ENCODE data around the gene MYO1A.
"Not testable (repeated sequence)": the region's sequence is repeated elsewhere in the genome, so short reads cannot be mapped to it uniquely, and the experiment has no call there.

Gene MYO1A

GRCh38 chr12:57078519-57079404, 28.8 kb upstream of the MYO1A start, which contains the start of gene NEMP1:
NEMP1 (minus strand) TSS chr12:57078791; CDS start chr12:57078745, 46 bp downstream.
- DNase-seq = peak; percentile 98
- H3K36me3 ChIP-seq = no peaks in the 10 kb centered on the region
- H3K4me1 ChIP-seq = no peaks in the 10 kb centered on the region
- H3K9me3 ChIP-seq = no peaks in the 10 kb centered on the region
- no peaks in the 10 kb centered on the region for H3K27me3 ChIP-seq
- H3K4me3 ChIP-seq (ENCODE audit: low read depth, low read length) = peak within 1 kb of the TSS; percentile 90
- TF ChIP-seq, protein P1, sequence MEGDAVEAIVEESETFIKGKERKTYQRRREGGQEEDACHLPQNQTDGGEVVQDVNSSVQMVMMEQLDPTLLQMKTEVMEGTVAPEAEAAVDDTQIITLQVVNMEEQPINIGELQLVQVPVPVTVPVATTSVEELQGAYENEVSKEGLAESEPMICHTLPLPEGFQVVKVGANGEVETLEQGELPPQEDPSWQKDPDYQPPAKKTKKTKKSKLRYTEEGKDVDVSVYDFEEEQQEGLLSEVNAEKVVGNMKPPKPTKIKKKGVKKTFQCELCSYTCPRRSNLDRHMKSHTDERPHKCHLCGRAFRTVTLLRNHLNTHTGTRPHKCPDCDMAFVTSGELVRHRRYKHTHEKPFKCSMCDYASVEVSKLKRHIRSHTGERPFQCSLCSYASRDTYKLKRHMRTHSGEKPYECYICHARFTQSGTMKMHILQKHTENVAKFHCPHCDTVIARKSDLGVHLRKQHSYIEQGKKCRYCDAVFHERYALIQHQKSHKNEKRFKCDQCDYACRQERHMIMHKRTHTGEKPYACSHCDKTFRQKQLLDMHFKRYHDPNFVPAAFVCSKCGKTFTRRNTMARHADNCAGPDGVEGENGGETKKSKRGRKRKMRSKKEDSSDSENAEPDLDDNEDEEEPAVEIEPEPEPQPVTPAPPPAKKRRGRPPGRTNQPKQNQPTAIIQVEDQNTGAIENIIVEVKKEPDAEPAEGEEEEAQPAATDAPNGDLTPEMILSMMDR (IDR thresholded peaks at IDR 0.05; ENCODE audit: low read depth, low read length) = no peak

- H3K4me1 ChIP-seq; DNase-seq; H3K4me3 ChIP-seq (ENCODE audit: low read depth, low read length); H3K9me3 ChIP-seq; H3K27me3 ChIP-seq: not testable (repeated sequence)
- H3K36me3 ChIP-seq = peaks cover 20% of the 10 kb centered on the region
These were observed 23.9 kb upstream of the MYO1A start for GRCh38 chr12:57073566-57074450.

- Histone ChIP-seq H3K9me3 (no peaks in the 10 kb centered on the region), H3K4me1 (no peaks in the 10 kb centered on the region), H3K4me3 (ENCODE audit: low read depth, low read length) (no peak overlapping the region), H3K36me3 (peaks cover 28% of the 10 kb centered on the region), H3K27me3 (no peaks in the 10 kb centered on the region)
- TF ChIP-seq, protein P1 (IDR thresholded peaks at IDR 0.05; ENCODE audit: low read depth, low read length) = no peak
- no peak for DNase-seq
These were observed 22.7 kb upstream of the MYO1A start for GRCh38 chr12:57072661-57073060.

DNA sequence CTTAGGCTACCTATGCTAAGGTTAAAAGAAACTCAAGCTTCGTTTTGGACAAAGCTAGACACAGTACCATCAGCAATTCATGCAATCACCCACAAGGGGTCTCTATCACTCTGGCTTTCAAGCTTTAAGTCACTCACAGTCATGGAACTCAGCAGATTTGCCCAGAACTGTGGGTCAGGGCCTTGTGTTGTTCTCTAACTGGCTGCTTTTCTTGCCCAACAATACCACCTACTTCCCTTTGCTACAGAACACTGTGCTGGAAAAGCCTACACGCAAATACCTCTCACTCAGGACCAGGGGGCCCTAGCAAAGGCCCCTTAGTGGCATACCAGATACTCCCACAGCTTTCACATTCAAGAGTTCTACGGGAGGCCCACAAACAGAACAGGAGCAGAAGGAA, 19.6 kb upstream of the MYO1A start:
- Histone ChIP-seq H3K36me3 (peaks cover 34% of the 10 kb centered on the region), H3K4me1 (no peaks in the 10 kb centered on the region), H3K9me3 (no peaks in the 10 kb centered on the region), H3K27me3 (no peaks in the 10 kb centered on the region), H3K4me3 (ENCODE audit: low read depth, low read length) (no peak overlapping the region)
- peak; percentile 63 for DNase-seq
- TF ChIP-seq, protein P1 (IDR thresholded peaks at IDR 0.05; ENCODE audit: low read depth, low read length) = peak; percentile 97

DNA sequence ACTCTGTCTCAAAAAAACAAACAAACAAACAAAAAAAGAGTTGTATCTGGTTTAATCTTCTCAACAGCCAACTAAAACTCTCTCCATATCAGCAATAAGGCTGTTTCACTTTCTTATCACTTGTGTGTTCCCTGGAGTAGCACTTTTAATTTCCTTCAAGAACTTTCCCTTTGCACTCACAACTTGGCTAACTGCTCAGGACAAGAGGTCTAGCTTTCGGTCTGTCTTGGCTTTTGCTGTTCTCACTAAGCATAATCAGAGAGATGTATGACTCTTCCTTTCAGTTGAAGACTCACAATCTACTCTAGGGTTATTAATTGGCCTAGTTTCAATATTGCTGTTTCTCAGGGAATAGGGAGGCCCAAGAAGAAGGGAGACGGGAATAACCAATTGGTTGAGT, 16.3 kb upstream of the MYO1A start:
- H3K36me3 ChIP-seq = peaks cover 44% of the 10 kb centered on the region
- no peaks in the 10 kb centered on the region for H3K4me1 ChIP-seq
- TF ChIP-seq, protein P1 (IDR thresholded peaks at IDR 0.05; ENCODE audit: low read depth, low read length) = no peak

DNA sequence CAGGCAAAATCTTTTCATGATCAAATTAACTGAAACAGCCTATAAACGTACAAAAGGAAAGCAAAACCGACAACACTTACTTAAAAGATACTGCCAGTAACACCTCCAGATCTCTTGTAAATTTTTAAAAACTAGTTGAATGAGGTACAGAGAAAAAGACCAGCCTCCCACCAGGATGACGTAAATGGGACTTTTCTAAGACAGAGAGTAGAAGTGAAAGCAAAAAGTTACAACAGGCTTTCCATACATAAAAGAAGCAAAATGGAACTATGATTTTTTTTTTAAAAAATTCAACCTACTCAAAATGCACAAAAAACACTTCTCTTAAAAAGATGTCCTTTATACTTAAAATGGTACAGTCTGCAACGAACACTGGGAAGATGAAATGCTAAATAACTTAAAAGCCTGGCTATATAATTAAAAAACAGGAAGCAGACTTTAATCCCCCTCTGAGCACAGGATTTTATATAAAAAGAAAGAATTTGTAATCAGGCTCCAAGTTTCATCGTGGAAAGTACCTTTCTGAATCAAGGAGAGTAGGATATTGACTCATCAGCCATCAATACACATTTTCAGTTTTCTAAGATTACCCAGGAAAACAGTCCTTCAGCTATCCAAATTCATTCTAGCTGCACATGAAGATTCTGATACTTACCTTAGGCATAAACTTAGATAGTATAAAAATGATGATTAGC, 14.2 kb upstream of the MYO1A start:
- Histone ChIP-seq H3K4me3 (ENCODE audit: low read depth, low read length) (no peak overlapping the region), H3K36me3 (peaks cover 47% of the 10 kb centered on the region)
- TF ChIP-seq, protein P1 (IDR thresholded peaks at IDR 0.05; ENCODE audit: low read depth, low read length) = no peak

More for the DNA sequence above, 16.3 kb upstream of the MYO1A start:
- no peak overlapping the region for H3K4me3 ChIP-seq (ENCODE audit: low read depth, low read length)
- no peaks in the 10 kb centered on the region for H3K27me3 ChIP-seq
- DNase-seq = no peak
- no peaks in the 10 kb centered on the region for H3K9me3 ChIP-seq

More for the DNA sequence above, 14.2 kb upstream of the MYO1A start:
- no peak for DNase-seq
- no peaks in the 10 kb centered on the region for H3K9me3 ChIP-seq
- no peaks in the 10 kb centered on the region for H3K27me3 ChIP-seq
- no peaks in the 10 kb centered on the region for H3K4me1 ChIP-seq
